ENCODE measurements around the gene ANKS1B. TPM values are rescaled to one million over a fixed set of nuclear protein-coding genes. Genes with fewer than 3 reads are reported as not detected.

ANKS1B gene
- total RNA-seq, 1 experiment from 2014 or later = 0.54 TPM

GRCh38 chr12:99985631-99986030 is 895 bp upstream of the ANKS1B start:
- H3K79me2 ChIP-seq (ENCODE audit: insufficient read depth, low read length) = no peaks in the 10 kb centered on the region
- no TSS peak for BruUV-seq (replicated peaks)
- no peaks in the 10 kb centered on the region for H4K20me1 ChIP-seq (ENCODE audit: insufficient read depth)
- intact Hi-C loops (cut with micrococcal nuclease) = no loop called here
- POLR2A ChIA-PET = no interaction called here
- DNase-seq (ENCODE audit: low read depth, low spot score) (no peak), ATAC-seq (no peak)
- no peaks in the 10 kb centered on the region for H3K9me2 ChIP-seq (ENCODE audit: insufficient read depth)
- no peaks in the 10 kb centered on the region for H3K9me3 ChIP-seq (ENCODE audit: control insufficient read depth in 1 of 2, insufficient read depth in 1 of 2, low read depth in 1 of 2, low read length in 2 of 2)
- peak overlapping the region; percentile 76; the same call in 1 of the 2 replicates for H3K4me2 ChIP-seq (ENCODE audit: low read length)
- CTCF ChIA-PET = no interaction called here
- RAD21 ChIA-PET (ENCODE audit: low non-redundant PET in 1 of 2, low total read pairs in 2 of 2, uncharacterized antibody in 2 of 2, unreplicated experiment in 2 of 2) = no interaction called here
- no peak overlapping the region for H3K4me3 ChIP-seq (replicated peaks in 1 of 2; ENCODE audit: low read depth in 1 of 2, low read length in 2 of 2)
- no peak overlapping the region for H3K27ac ChIP-seq (ENCODE audit: low read depth, low read length)
- H3K36me3 ChIP-seq (ENCODE audit: control insufficient read depth in 1 of 2, insufficient read depth in 2 of 2, low read length in 2 of 2) = no peaks in the 10 kb centered on the region
- H3K9ac ChIP-seq (ENCODE audit: low read length) = no peak overlapping the region
- peaks cover 5 to 11% of the 10 kb centered on the region in 2 experiments; a peak in 3 of 4 replicates for H3K4me1 ChIP-seq (ENCODE audit: control insufficient read depth in 1 of 2, insufficient read depth in 2 of 2, low read length in 2 of 2)
- TF ChIP-seq SP1 (IDR thresholded peaks at IDR 0.05; ENCODE audit: low read depth) (no peak), ZFX (IDR thresholded peaks at IDR 0.05) (no peak), ELF1 (IDR thresholded peaks at IDR 0.05; ENCODE audit: borderline replicate concordance, low read depth) (no peak), ATF3 (IDR thresholded peaks at IDR 0.05) (no peak), JUND (IDR thresholded peaks at IDR 0.05) (no peak), REST (IDR thresholded peaks at IDR 0.05; ENCODE audit: low read depth) (no peak), POLR2AphosphoS5 (IDR thresholded peaks at IDR 0.05; ENCODE audit: low read depth, low read length) (no peak), RAD21 (IDR thresholded peaks at IDR 0.05; ENCODE audit: low read depth) (no peak), FOSL1 (IDR thresholded peaks at IDR 0.05; ENCODE audit: low read depth) (no peak)
- H3K27me3 ChIP-seq (ENCODE audit: insufficient read depth, low read length) = peaks cover 50% of the 10 kb centered on the region
- no peak overlapping the region for H2AFZ ChIP-seq (ENCODE audit: low read depth, low read length, poor library complexity, severe bottlenecking)

All from HCT116 (cell line).